GM12891 (cell line): ENCODE measurements around the gene ECHS1.
"Not testable (repeated sequence)": the region's sequence is repeated elsewhere in the genome, so short reads cannot be mapped to it uniquely, and the experiment has no call there.

Source experiments
- DNase-seq: peaks from one replicate; pipeline ENCODE4 v3.0.0; 2011; ENCODE audit warnings: low spot score; ENCODE audit not compliant: insufficient read length
- FAIRE-seq: peaks from 2 replicates; lab custom pipeline; 2011; peaks lifted over from hg19 to GRCh38; lab: Jason Lieb, UNC
- PAX5 ChIP-seq: IDR thresholded peaks from 2 replicates; pipeline ENCODE4 v1.6.1; 2011; ENCODE audit warnings: low read length, moderate library complexity, mild to moderate bottlenecking; ENCODE audit not compliant: insufficient read depth, severe bottlenecking
- POLR2A ChIP-seq: IDR thresholded peaks from 2 replicates; pipeline ENCODE4 v1.6.1; 2011; ENCODE audit warnings: low read depth, low read length, control low read depth
- POLR2AphosphoS5 ChIP-seq: IDR thresholded peaks from 2 replicates; pipeline ENCODE4 v1.6.1; 2011; ENCODE audit warnings: low read depth, low read length, control low read depth
- POU2F2 ChIP-seq: IDR thresholded peaks from 2 replicates; pipeline ENCODE4 v1.6.1; 2011; ENCODE audit warnings: low read depth, mild to moderate bottlenecking, control low read depth, low read length, moderate library complexity
- SPI1 ChIP-seq: IDR thresholded peaks from 2 replicates; pipeline ENCODE4 v1.6.1; 2011; ENCODE audit warnings: low read depth, low read length, control low read depth
- TAF1 ChIP-seq: IDR thresholded peaks from 2 replicates; pipeline ENCODE4 v1.6.1; 2011; ENCODE audit warnings: low read depth, low read length, control low read depth

ECHS1 gene

GRCh38 chr10:133370030-133370786, 2.9 kb downstream of the ECHS1 start:
- DNase-seq: no peak
- FAIRE-seq: no peak
- no peak for TF ChIP-seq PAX5
- no peak for TF ChIP-seq POLR2AphosphoS5
- TF ChIP-seq POLR2A: no peak
- TF ChIP-seq POU2F2: no peak
- no peak for TF ChIP-seq TAF1
- TF ChIP-seq SPI1: no peak

- DNase-seq: no peak
- TF ChIP-seq POLR2A: no peak
- no peak for TF ChIP-seq POU2F2
- no peak for TF ChIP-seq PAX5
- TF ChIP-seq POLR2AphosphoS5: no peak
- no peak for TF ChIP-seq SPI1
- no peak for TF ChIP-seq TAF1
These were observed 5.0 kb downstream of the ECHS1 start for GRCh38 chr10:133368153-133368552.

GRCh38 chr10:133367461-133367860, 5.7 kb downstream of the ECHS1 start:
- not testable (repeated sequence) for DNase-seq, FAIRE-seq

More at GRCh38 chr10:133368153-133368552, 5.0 kb downstream of the ECHS1 start:
- FAIRE-seq: no peak

- FAIRE-seq (no peak), DNase-seq (no peak)
- no peak for TF ChIP-seq POU2F2
- TF ChIP-seq POLR2A: no peak
- TF ChIP-seq TAF1: no peak
These were observed 6.4 kb downstream of the ECHS1 start for GRCh38 chr10:133366751-133367150.

GRCh38 chr10:133366130-133366478, 7.0 kb downstream of the ECHS1 start:
- DNase-seq: no peak
- FAIRE-seq: no peak
- TF ChIP-seq POLR2AphosphoS5: no peak
- no peak for TF ChIP-seq POU2F2
- no peak for TF ChIP-seq TAF1
- no peak for TF ChIP-seq POLR2A
- no peak for TF ChIP-seq SPI1
- no peak for TF ChIP-seq PAX5

GRCh38 chr10:133365461-133366129, 7.6 kb downstream of the ECHS1 start:
- DNase-seq (no peak), FAIRE-seq (no peak)
- TF ChIP-seq PAX5 (no peak), SPI1 (no peak), POU2F2 (no peak), POLR2A (no peak), POLR2AphosphoS5 (no peak)

GRCh38 chr10:133364645-133365431, 8.3 kb downstream of the ECHS1 start:
- FAIRE-seq: no peak
- TF ChIP-seq TAF1: no peak
- DNase-seq: no peak

GRCh38 chr10:133362846-133363245, 10.3 kb downstream of the ECHS1 start:
- TF ChIP-seq TAF1 (no peak), POU2F2 (no peak), PAX5 (no peak), POLR2A (no peak), POLR2AphosphoS5 (no peak)
- DNase-seq (no peak), FAIRE-seq (no peak)

GRCh38 chr10:133361773-133362441, 11.2 kb downstream of the ECHS1 start:
- FAIRE-seq (peak; percentile 91), DNase-seq (no peak)
- 0 out of 2 replicates have a peak, but pooled peaks have one; percentile 13 for TF ChIP-seq POU2F2
- TF ChIP-seq POLR2A: peak; percentile 19; the same call in 1 of the 2 replicates
- no peak for TF ChIP-seq POLR2AphosphoS5
- no peak for TF ChIP-seq SPI1
- no peak for TF ChIP-seq TAF1
- no peak for TF ChIP-seq PAX5
